Effector memory CD8-positive, alpha-beta T cell (primary cell): Measurements from ENCODE around the gene ZNF599.

ENCODE experiments used
- ATAC-seq: fragments of 150-1000 bp; cut with Tn5 transposase; replicated peaks from 2 replicates; pipeline ENCODE4 v1.10.0; 2021; ENCODE audit warnings: mild to moderate bottlenecking, moderate library complexity
- DNase-seq, 3 experiments: peaks; one replicate each; pipeline ENCODE4 v3.0.0; 2021
- H3K27ac Mint-ChIP-seq, 2 donors: one replicate each; pipeline ENCODE4 v1.8.0; 2022; ENCODE audit warnings: mild to moderate bottlenecking in 2 of 2, mixed read lengths in 2 of 2, moderate library complexity in 2 of 2
- H3K27me3 Mint-ChIP-seq, 2 donors: one replicate each; pipeline ENCODE4 v1.8.0; 2022; ENCODE audit warnings: mixed read lengths in 2 of 2
- H3K36me3 Mint-ChIP-seq: one replicate; pipeline ENCODE4 v1.8.0; 2022; ENCODE audit warnings: mild to moderate bottlenecking, moderate library complexity, mixed read lengths; ENCODE audit not compliant: insufficient read depth
- H3K4me1 Mint-ChIP-seq, 2 donors: one replicate each; pipeline ENCODE4 v1.8.0; 2022; ENCODE audit warnings: low read depth in 2 of 2, mixed read lengths in 2 of 2
- H3K4me3 Mint-ChIP-seq, 2 donors: one replicate each; pipeline ENCODE4 v1.8.0; 2022; ENCODE audit warnings: mild to moderate bottlenecking in 2 of 2, mixed read lengths in 2 of 2, moderate library complexity in 2 of 2
- H3K9me3 Mint-ChIP-seq, 2 donors: one replicate each; pipeline ENCODE4 v1.8.0; 2022; ENCODE audit warnings: mixed read lengths in 2 of 2

Gene ZNF599

GRCh38 chr19:34779652-34780051 lies 6.6 kb upstream of the ZNF599 start:
- DNase-seq, result no peak
- Mint-ChIP-seq H3K27ac (peak overlapping the region in 1 of 2 donors; percentile 49), H3K4me3 (no peak overlapping the region), H3K36me3 (no peaks in the 10 kb centered on the region), H3K4me1 (no peaks in the 10 kb centered on the region), H3K9me3 (peaks cover 0 to 3% of the 10 kb centered on the region in 2 donors), H3K27me3 (peaks cover 5 to 9% of the 10 kb centered on the region in 2 donors)
- ATAC-seq, result no peak

GRCh38 chr19:34778342-34778741 lies 5.3 kb upstream of the ZNF599 start:
- H3K9me3 Mint-ChIP-seq, result no peaks in the 10 kb centered on the region
- H3K27ac Mint-ChIP-seq, result no peak overlapping the region
- no peak for DNase-seq
- no peaks in the 10 kb centered on the region for H3K36me3 Mint-ChIP-seq
- no peak for ATAC-seq
- peaks cover 5 to 9% of the 10 kb centered on the region in 2 donors for H3K27me3 Mint-ChIP-seq
- H3K4me3 Mint-ChIP-seq, result no peak overlapping the region
- H3K4me1 Mint-ChIP-seq, result peaks cover 0 to under 1% of the 10 kb centered on the region in 2 donors

GRCh38 chr19:34774857-34775256 lies 1.8 kb upstream of the ZNF599 start:
- peaks cover 14 to 15% of the 10 kb centered on the region in 2 donors for H3K4me1 Mint-ChIP-seq
- H3K27ac Mint-ChIP-seq, result no peak overlapping the region
- no peak overlapping the region for H3K4me3 Mint-ChIP-seq
- no peaks in the 10 kb centered on the region for H3K9me3 Mint-ChIP-seq
- DNase-seq (no peak), ATAC-seq (no peak)
- H3K36me3 Mint-ChIP-seq, result peaks cover 7% of the 10 kb centered on the region
- peaks cover 5 to 9% of the 10 kb centered on the region in 2 donors for H3K27me3 Mint-ChIP-seq

GRCh38 chr19:34773555-34773864 lies 495 bp upstream of the ZNF599 start:
- peaks cover 14 to 15% of the 10 kb centered on the region in 2 donors for H3K4me1 Mint-ChIP-seq
- no peak for ATAC-seq
- peaks cover 5 to 9% of the 10 kb centered on the region in 2 donors for H3K27me3 Mint-ChIP-seq
- H3K9me3 Mint-ChIP-seq, result no peaks in the 10 kb centered on the region
- no peak for DNase-seq
- peak overlapping the region; percentile 85 to 86 for H3K4me3 Mint-ChIP-seq
- H3K27ac Mint-ChIP-seq, result no peak overlapping the region
- peaks cover 7% of the 10 kb centered on the region for H3K36me3 Mint-ChIP-seq

GRCh38 chr19:34767951-34768350 lies 5.1 kb downstream of the ZNF599 start:
- no peak overlapping the region for H3K27ac Mint-ChIP-seq
- DNase-seq (no peak), ATAC-seq (no peak)
- peaks cover 7 to 11% of the 10 kb centered on the region in 2 donors for H3K9me3 Mint-ChIP-seq
- H3K4me3 Mint-ChIP-seq, result no peak overlapping the region
- H3K27me3 Mint-ChIP-seq, result no peaks in the 10 kb centered on the region
- peaks cover 11 to 14% of the 10 kb centered on the region in 2 donors for H3K4me1 Mint-ChIP-seq
- peaks cover 8% of the 10 kb centered on the region for H3K36me3 Mint-ChIP-seq

- Mint-ChIP-seq H3K9me3 (peaks cover 11 to 16% of the 10 kb centered on the region in 2 donors), H3K27ac (no peak overlapping the region)
These were observed 6.6 kb downstream of the ZNF599 start for GRCh38 chr19:34766386-34766785.

GRCh38 chr19:34759218-34759917 lies 13.6 kb downstream of the ZNF599 start:
- Mint-ChIP-seq H3K36me3 (no peaks in the 10 kb centered on the region), H3K4me1 (no peaks in the 10 kb centered on the region), H3K27ac (no peak overlapping the region), H3K9me3 (peaks cover 12 to 28% of the 10 kb centered on the region in 2 donors), H3K27me3 (no peaks in the 10 kb centered on the region), H3K4me3 (no peak overlapping the region)
- DNase-seq, result no peak
- ATAC-seq, result no peak

More at GRCh38 chr19:34766386-34766785, 6.6 kb downstream of the ZNF599 start:
- no peak for ATAC-seq
- H3K4me1 Mint-ChIP-seq, result peaks cover 2% of the 10 kb centered on the region in 2 donors
- no peak overlapping the region for H3K4me3 Mint-ChIP-seq
- no peak for DNase-seq
- H3K27me3 Mint-ChIP-seq, result no peaks in the 10 kb centered on the region
- peaks cover 4% of the 10 kb centered on the region for H3K36me3 Mint-ChIP-seq

GRCh38 chr19:34757441-34757840 lies 15.6 kb downstream of the ZNF599 start:
- H3K9me3 Mint-ChIP-seq, result peaks cover 13 to 26% of the 10 kb centered on the region in 2 donors
- H3K4me1 Mint-ChIP-seq, result no peaks in the 10 kb centered on the region
- ATAC-seq (no peak), DNase-seq (no peak)
- H3K27me3 Mint-ChIP-seq, result no peaks in the 10 kb centered on the region
- no peak overlapping the region for H3K4me3 Mint-ChIP-seq
- no peak overlapping the region for H3K27ac Mint-ChIP-seq
- H3K36me3 Mint-ChIP-seq, result no peaks in the 10 kb centered on the region

GRCh38 chr19:34744896-34745690 lies 27.9 kb downstream of the ZNF599 start:
- H3K9me3 Mint-ChIP-seq, result peaks cover 17 to 32% of the 10 kb centered on the region in 2 donors
- DNase-seq (no peak), ATAC-seq (no peak)
- H3K4me1 Mint-ChIP-seq, result no peaks in the 10 kb centered on the region
- no peak overlapping the region for H3K4me3 Mint-ChIP-seq
- peaks cover 13% of the 10 kb centered on the region for H3K36me3 Mint-ChIP-seq
- H3K27ac Mint-ChIP-seq, result no peak overlapping the region
- H3K27me3 Mint-ChIP-seq, result peaks cover 0 to 6% of the 10 kb centered on the region in 2 donors

- H3K27ac Mint-ChIP-seq, result peak overlapping the region; percentile 95 to 96
- DNase-seq (no peak), ATAC-seq (no peak)
- peak overlapping the region; percentile 83 to 93 for H3K4me3 Mint-ChIP-seq
- H3K9me3 Mint-ChIP-seq, result peaks cover 7 to 18% of the 10 kb centered on the region in 2 donors
- H3K36me3 Mint-ChIP-seq, result peaks cover 7% of the 10 kb centered on the region
- H3K4me1 Mint-ChIP-seq, result peaks cover 18 to 19% of the 10 kb centered on the region in 2 donors
- peaks cover 0 to under 1% of the 10 kb centered on the region in 2 donors for H3K27me3 Mint-ChIP-seq
These were observed 38.4 kb downstream of the ZNF599 start for GRCh38 chr19:34734537-34735103.

GRCh38 chr19:34733746-34734536 lies 39.1 kb downstream of the ZNF599 start, which contains the start of gene ZNF181:
ZNF181 (plus strand) TSS chr19:34734243; CDS start chr19:34735038, 795 bp downstream.
- Mint-ChIP-seq H3K9me3 (peaks cover 4 to 13% of the 10 kb centered on the region in 2 donors), H3K27ac (peak within 1 kb of the TSS; percentile 95 to 96), H3K36me3 (peaks cover 7% of the 10 kb centered on the region), H3K4me3 (peak within 1 kb of the TSS; percentile 83 to 93), H3K27me3 (peaks cover 0 to 6% of the 10 kb centered on the region in 2 donors), H3K4me1 (peaks cover 18 to 19% of the 10 kb centered on the region in 2 donors)
- ATAC-seq (peak; percentile 79), DNase-seq (peak; percentile 68 to 77 (median 71))

- H3K36me3 Mint-ChIP-seq, result peaks cover 7% of the 10 kb centered on the region
- H3K4me3 Mint-ChIP-seq, result peak overlapping the region; percentile 83 to 93
- H3K4me1 Mint-ChIP-seq, result peaks cover 18 to 19% of the 10 kb centered on the region in 2 donors
- ATAC-seq (peak; percentile 11), DNase-seq (no peak)
- peaks cover 4 to 8% of the 10 kb centered on the region in 2 donors for H3K9me3 Mint-ChIP-seq
- peaks cover 0 to 9% of the 10 kb centered on the region in 2 donors for H3K27me3 Mint-ChIP-seq
- H3K27ac Mint-ChIP-seq, result peak overlapping the region; percentile 95 to 96
These were observed 39.7 kb downstream of the ZNF599 start for GRCh38 chr19:34733266-34733745.
